A549 (cell line): ENCODE measurements around the gene IP6K1.

ENCODE experiments used
- CTCF ChIP-seq: fragments of >200 bp; sonication (Bioruptor Twin); formaldehyde crosslinking; IDR thresholded peaks from 3 replicates; pipeline ENCODE4 v1.5.1; 2016
- EP300 ChIP-seq, 2 experiments: fragments of >200 bp; sonication (Bioruptor Twin); formaldehyde crosslinking; IDR thresholded peaks; 2 replicates in 1 of 2; 3 replicates in 1 of 2; pipeline ENCODE4 v1.6.1; 2016 to 2017
- MAX ChIP-seq: IDR thresholded peaks from 2 replicates; pipeline ENCODE4 v1.6.1; 2012
- POLR2A ChIP-seq: IDR thresholded peaks from 2 replicates; pipeline ENCODE4 v1.6.1; 2012; ENCODE audit warnings: mild to moderate bottlenecking, low read length
- POLR2AphosphoS2 ChIP-seq: conservative IDR thresholded peaks from 2 replicates; pipeline ENCODE4 v1.6.1; 2012; ENCODE audit warnings: low read length, improper control_type of control experiment, inconsistent platforms
- RNF2 ChIP-seq: fragments of 200-600 bp; sonication (generic); IDR thresholded peaks from 2 replicates; pipeline ENCODE4 v1.6.1; 2016; ENCODE audit warnings: low read depth, mild to moderate bottlenecking, antibody characterized with exemption, moderate library complexity, borderline replicate concordance
- SREBF2 ChIP-seq: fragments of 450-650 bp; IDR thresholded peaks from 2 replicates; pipeline ENCODE4 v1.6.1; 2014; ENCODE audit warnings: mild to moderate bottlenecking, moderate library complexity
- ZFP36 ChIP-seq: fragments of 450-650 bp; IDR thresholded peaks from 2 replicates; pipeline ENCODE4 v1.6.1; 2014; ENCODE audit warnings: borderline replicate concordance; ENCODE audit not compliant: partially characterized antibody

GRCh38 chr3:49681543-49681942, 104.8 kb downstream of the IP6K1 start:
- no peak for TF ChIP-seq CTCF
- TF ChIP-seq POLR2A: no peak
- TF ChIP-seq EP300 (IDR thresholded peaks at IDR 0.05): no peak
- no peak for TF ChIP-seq ZFP36
- TF ChIP-seq SREBF2: no peak
- TF ChIP-seq POLR2AphosphoS2: no peak
- TF ChIP-seq RNF2: no peak
- TF ChIP-seq MAX: no peak
